ENCODE data around the gene TXNRD2. TPM values are rescaled to one million over a fixed set of nuclear protein-coding genes. Genes with fewer than 3 reads are reported as not detected.

Gene TXNRD2
- total RNA-seq, 1 experiment from 2014 or later = 17.2 TPM

- H3K36me3 ChIP-seq = no peaks in the 10 kb centered on the region
- no peaks in the 10 kb centered on the region for H3K9me3 ChIP-seq (replicated peaks)
- H3K27me3 ChIP-seq = no peaks in the 10 kb centered on the region
- H3K4me3 ChIP-seq = no peak overlapping the region
- no peak overlapping the region for H3K27ac ChIP-seq
- peaks cover 26% of the 10 kb centered on the region for H3K4me1 ChIP-seq
- DNase-seq = peak in 1 of 2 experiments; percentile 49
Measured at GRCh38 chr22:19983741-19984140, 42.1 kb upstream of the TXNRD2 start.

- no peaks in the 10 kb centered on the region for H3K9me3 ChIP-seq (replicated peaks)
- no peak for DNase-seq
- H3K27ac ChIP-seq = no peak overlapping the region
- H3K27me3 ChIP-seq = no peaks in the 10 kb centered on the region
- H3K36me3 ChIP-seq = no peaks in the 10 kb centered on the region
- no peak overlapping the region for H3K4me3 ChIP-seq
- H3K4me1 ChIP-seq = peaks cover 26% of the 10 kb centered on the region
Measured at GRCh38 chr22:19982991-19983578, 41.5 kb upstream of the TXNRD2 start.

- no peak for DNase-seq
Measured at GRCh38 chr22:19981961-19982920, 40.6 kb upstream of the TXNRD2 start.

GRCh38 chr22:19981171-19981960, 39.7 kb upstream of the TXNRD2 start:
- Histone ChIP-seq H3K4me1 (peaks cover 26% of the 10 kb centered on the region), H3K4me3 (no peak overlapping the region), H3K27ac (no peak overlapping the region), H3K27me3 (no peaks in the 10 kb centered on the region), H3K9me3 (replicated peaks) (no peaks in the 10 kb centered on the region), H3K36me3 (no peaks in the 10 kb centered on the region)
- no peak for DNase-seq

More at GRCh38 chr22:19981961-19982920, 40.6 kb upstream of the TXNRD2 start:
- Histone ChIP-seq H3K4me3 (no peak overlapping the region), H3K36me3 (no peaks in the 10 kb centered on the region), H3K4me1 (peaks cover 26% of the 10 kb centered on the region), H3K9me3 (replicated peaks) (no peaks in the 10 kb centered on the region), H3K27ac (no peak overlapping the region), H3K27me3 (no peaks in the 10 kb centered on the region)

- no peaks in the 10 kb centered on the region for H3K27me3 ChIP-seq
- H3K4me1 ChIP-seq = peaks cover 20% of the 10 kb centered on the region
- DNase-seq = no peak
- no peaks in the 10 kb centered on the region for H3K9me3 ChIP-seq (replicated peaks)
- no peak overlapping the region for H3K4me3 ChIP-seq
- no peaks in the 10 kb centered on the region for H3K36me3 ChIP-seq
- H3K27ac ChIP-seq = no peak overlapping the region
Measured at GRCh38 chr22:19980766-19981165, 39.1 kb upstream of the TXNRD2 start.

- H3K27ac ChIP-seq = no peak overlapping the region
- no peaks in the 10 kb centered on the region for H3K36me3 ChIP-seq
- H3K4me3 ChIP-seq = no peak overlapping the region
- no peaks in the 10 kb centered on the region for H3K9me3 ChIP-seq (replicated peaks)
- DNase-seq = no peak
- H3K27me3 ChIP-seq = no peaks in the 10 kb centered on the region
- H3K4me1 ChIP-seq = peaks cover 28% of the 10 kb centered on the region
Measured at GRCh38 chr22:19979712-19980493, 38.3 kb upstream of the TXNRD2 start.

- Histone ChIP-seq H3K27ac (no peak overlapping the region), H3K9me3 (replicated peaks) (no peaks in the 10 kb centered on the region), H3K4me1 (peaks cover 21% of the 10 kb centered on the region), H3K27me3 (no peaks in the 10 kb centered on the region), H3K36me3 (no peaks in the 10 kb centered on the region), H3K4me3 (no peak overlapping the region)
- DNase-seq = no peak
Measured at GRCh38 chr22:19978748-19979147, 37.1 kb upstream of the TXNRD2 start.

GRCh38 chr22:19977296-19978243, 36.0 kb upstream of the TXNRD2 start:
- Histone ChIP-seq H3K4me3 (no peak overlapping the region), H3K4me1 (peaks cover 11% of the 10 kb centered on the region), H3K27me3 (no peaks in the 10 kb centered on the region), H3K36me3 (no peaks in the 10 kb centered on the region), H3K9me3 (replicated peaks) (no peaks in the 10 kb centered on the region), H3K27ac (no peak overlapping the region)
- no peak for DNase-seq

GRCh38 chr22:19976671-19977070, 35.1 kb upstream of the TXNRD2 start:
- no peak overlapping the region for H3K4me3 ChIP-seq
- H3K36me3 ChIP-seq = no peaks in the 10 kb centered on the region
- DNase-seq = no peak
- no peaks in the 10 kb centered on the region for H3K27me3 ChIP-seq
- no peak overlapping the region for H3K27ac ChIP-seq
- H3K4me1 ChIP-seq = peaks cover 11% of the 10 kb centered on the region
- no peaks in the 10 kb centered on the region for H3K9me3 ChIP-seq (replicated peaks)

- Histone ChIP-seq H3K27me3 (no peaks in the 10 kb centered on the region), H3K9me3 (replicated peaks) (no peaks in the 10 kb centered on the region), H3K27ac (no peak overlapping the region), H3K4me3 (no peak overlapping the region), H3K4me1 (peaks cover 11% of the 10 kb centered on the region), H3K36me3 (no peaks in the 10 kb centered on the region)
- no peak for DNase-seq
Measured at GRCh38 chr22:19975707-19976035, 34.1 kb upstream of the TXNRD2 start.

GRCh38 chr22:19974935-19975706, 33.5 kb upstream of the TXNRD2 start:
- Histone ChIP-seq H3K9me3 (replicated peaks) (no peaks in the 10 kb centered on the region), H3K4me1 (peaks cover 11% of the 10 kb centered on the region), H3K4me3 (no peak overlapping the region), H3K27me3 (no peaks in the 10 kb centered on the region), H3K27ac (no peak overlapping the region), H3K36me3 (no peaks in the 10 kb centered on the region)
- DNase-seq = peak in 1 of 2 experiments; percentile 48

- H3K27ac ChIP-seq = no peak overlapping the region
- no peaks in the 10 kb centered on the region for H3K27me3 ChIP-seq
- peak; percentile 87 to 88 for DNase-seq
- peaks cover 11% of the 10 kb centered on the region for H3K4me1 ChIP-seq
- no peaks in the 10 kb centered on the region for H3K9me3 ChIP-seq (replicated peaks)
- H3K36me3 ChIP-seq = no peaks in the 10 kb centered on the region; the same call in 1 of the 2 replicates
- no peak overlapping the region for H3K4me3 ChIP-seq
Measured at GRCh38 chr22:19974268-19974861, 32.7 kb upstream of the TXNRD2 start.

Data from SJCRH30 (cell line).